HG02970 (cell line): Measurements from ENCODE around the gene KLF6.

Experiments
- ATAC-seq: cut with Tn5 transposase; IDR thresholded peaks from one replicate; pipeline ENCODE4 v1.9.1; 2021; ENCODE audit warnings: mild to moderate bottlenecking, moderate library complexity, moderate number of reproducible peaks; ENCODE audit not compliant: unreplicated experiment, low FRiP score

Gene KLF6

GRCh38 chr10:3759397-3759796 is 25.6 kb downstream of the KLF6 start:
- no peak for ATAC-seq

GRCh38 chr10:3758491-3758970 is 26.5 kb downstream of the KLF6 start:
- ATAC-seq: no peak

- peak; percentile 61 for ATAC-seq
These were observed 27.1 kb downstream of the KLF6 start for GRCh38 chr10:3757638-3758490.

GRCh38 chr10:3757250-3757637 is 27.8 kb downstream of the KLF6 start:
- no peak for ATAC-seq

GRCh38 chr10:3756360-3756740 is 28.7 kb downstream of the KLF6 start:
- ATAC-seq: no peak

- ATAC-seq: no peak
These were observed 29.3 kb downstream of the KLF6 start for GRCh38 chr10:3755440-3756359.

GRCh38 chr10:3754727-3755439 is 30.1 kb downstream of the KLF6 start:
- no peak for ATAC-seq

GRCh38 chr10:3750854-3751253 is 34.2 kb downstream of the KLF6 start:
- no peak for ATAC-seq

GRCh38 chr10:3750006-3750816 is 34.8 kb downstream of the KLF6 start:
- no peak for ATAC-seq

GRCh38 chr10:3749600-3749999 is 35.4 kb downstream of the KLF6 start:
- ATAC-seq: no peak

GRCh38 chr10:3749011-3749410 is 36.0 kb downstream of the KLF6 start:
- ATAC-seq: no peak

- ATAC-seq: no peak
These were observed 36.5 kb downstream of the KLF6 start for GRCh38 chr10:3748484-3748883.

GRCh38 chr10:3747984-3748383 is 37.0 kb downstream of the KLF6 start:
- no peak for ATAC-seq

GRCh38 chr10:3747248-3747960 is 37.6 kb downstream of the KLF6 start:
- ATAC-seq: no peak

GRCh38 chr10:3746634-3747033 is 38.4 kb downstream of the KLF6 start:
- no peak for ATAC-seq

- no peak for ATAC-seq
These were observed 39.5 kb downstream of the KLF6 start for GRCh38 chr10:3745521-3745920.

- no peak for ATAC-seq
These were observed 43.1 kb downstream of the KLF6 start for GRCh38 chr10:3741688-3742461.

GRCh38 chr10:3740157-3740871 is 44.7 kb downstream of the KLF6 start:
- peak; percentile 64 for ATAC-seq
